HUES48 (cell line): Measurements from ENCODE around the gene NT5C.
"Not testable (repeated sequence)": the region's sequence is repeated elsewhere in the genome, so short reads cannot be mapped to it uniquely, and the experiment has no call there.

Experiments
- H3K27ac ChIP-seq: one replicate; pipeline ENCODE4 v1.7.0; 2013; ENCODE audit warnings: low read depth, low read length, inconsistent platforms
- H3K27me3 ChIP-seq: 2 replicates; pipeline ENCODE4 v1.6.1; 2013; ENCODE audit warnings: mild to moderate bottlenecking, low read length; ENCODE audit not compliant: control insufficient read depth, insufficient read depth
- H3K36me3 ChIP-seq: 2 replicates; pipeline ENCODE4 v1.6.1; 2013; ENCODE audit warnings: low read length; ENCODE audit not compliant: control insufficient read depth, insufficient read depth
- H3K4me1 ChIP-seq: 2 replicates; pipeline ENCODE4 v1.6.1; 2013; ENCODE audit warnings: mild to moderate bottlenecking, low read length; ENCODE audit not compliant: control insufficient read depth, insufficient read depth
- H3K4me3 ChIP-seq: 2 replicates; pipeline ENCODE4 v1.5.1; 2013; ENCODE audit warnings: mild to moderate bottlenecking, low read depth, low read length
- H3K9ac ChIP-seq: 2 replicates; pipeline ENCODE4 v1.6.1; 2013; ENCODE audit warnings: mild to moderate bottlenecking, low read depth, low read length, moderate library complexity
- H3K9me3 ChIP-seq: 2 replicates; pipeline ENCODE4 v1.6.1; 2013; ENCODE audit warnings: low read length; ENCODE audit not compliant: control insufficient read depth, insufficient read depth

NT5C gene

GRCh38 chr17:75142236-75142971 lies 10.9 kb upstream of the NT5C start:
- Histone ChIP-seq H3K9me3 (no peaks in the 10 kb centered on the region), H3K36me3 (peaks cover 92% of the 10 kb centered on the region), H3K4me3 (no peak overlapping the region), H3K27ac (no peak overlapping the region), H3K27me3 (no peaks in the 10 kb centered on the region), H3K4me1 (no peaks in the 10 kb centered on the region), H3K9ac (no peak overlapping the region)

- Histone ChIP-seq H3K36me3 (peaks cover 81% of the 10 kb centered on the region), H3K27ac (no peak overlapping the region)
These were observed 7.0 kb upstream of the NT5C start for GRCh38 chr17:75138519-75138918.

GRCh38 chr17:75137762-75138161 lies 6.2 kb upstream of the NT5C start:
- not testable (repeated sequence) for H3K4me3 ChIP-seq, H3K27ac ChIP-seq, H3K27me3 ChIP-seq, H3K4me1 ChIP-seq, H3K9ac ChIP-seq, H3K9me3 ChIP-seq
- H3K36me3 ChIP-seq: peaks cover 74% of the 10 kb centered on the region

More at GRCh38 chr17:75138519-75138918, 7.0 kb upstream of the NT5C start:
- Histone ChIP-seq H3K4me1 (no peaks in the 10 kb centered on the region), H3K4me3 (no peak overlapping the region), H3K9me3 (no peaks in the 10 kb centered on the region), H3K9ac (no peak overlapping the region), H3K27me3 (no peaks in the 10 kb centered on the region)

GRCh38 chr17:75135946-75136345 lies 4.4 kb upstream of the NT5C start:
- H3K9me3 ChIP-seq: no peaks in the 10 kb centered on the region
- H3K9ac ChIP-seq: no peak overlapping the region
- no peak overlapping the region for H3K27ac ChIP-seq
- H3K4me1 ChIP-seq: no peaks in the 10 kb centered on the region
- H3K4me3 ChIP-seq: no peak overlapping the region
- H3K36me3 ChIP-seq: peaks cover 58% of the 10 kb centered on the region
- H3K27me3 ChIP-seq: no peaks in the 10 kb centered on the region

GRCh38 chr17:75135452-75135851 lies 3.9 kb upstream of the NT5C start:
- Histone ChIP-seq H3K27me3 (no peaks in the 10 kb centered on the region), H3K4me1 (peaks cover 2% of the 10 kb centered on the region), H3K9me3 (no peaks in the 10 kb centered on the region), H3K9ac (no peak overlapping the region), H3K4me3 (no peak overlapping the region), H3K27ac (peak overlapping the region; percentile 21), H3K36me3 (peaks cover 53% of the 10 kb centered on the region)

GRCh38 chr17:75133607-75134347 lies 2.2 kb upstream of the NT5C start:
- not testable (repeated sequence) for H3K4me3 ChIP-seq, H3K9me3 ChIP-seq, H3K4me1 ChIP-seq, H3K9ac ChIP-seq, H3K27me3 ChIP-seq, H3K27ac ChIP-seq
- H3K36me3 ChIP-seq: peaks cover 53% of the 10 kb centered on the region

- H3K4me1 ChIP-seq: peaks cover 4% of the 10 kb centered on the region
- H3K36me3 ChIP-seq: peaks cover 45% of the 10 kb centered on the region
- no peaks in the 10 kb centered on the region for H3K27me3 ChIP-seq
These were observed 1.5 kb upstream of the NT5C start for GRCh38 chr17:75133001-75133400.

GRCh38 chr17:75132018-75133000 lies 767 bp upstream of the NT5C start:
- Histone ChIP-seq H3K36me3 (peaks cover 44% of the 10 kb centered on the region), H3K4me3 (peak overlapping the region; percentile 86), H3K9ac (peak overlapping the region; percentile 87), H3K27ac (peak overlapping the region; percentile 95)
- not testable (repeated sequence) for H3K9me3 ChIP-seq, H3K27me3 ChIP-seq, H3K4me1 ChIP-seq

More at GRCh38 chr17:75133001-75133400, 1.5 kb upstream of the NT5C start:
- peak overlapping the region; percentile 35 for H3K27ac ChIP-seq
- no peak overlapping the region for H3K9ac ChIP-seq
- H3K9me3 ChIP-seq: no peaks in the 10 kb centered on the region
- H3K4me3 ChIP-seq: no peak overlapping the region

- peak overlapping the region; percentile 87 for H3K9ac ChIP-seq
- no peaks in the 10 kb centered on the region for H3K27me3 ChIP-seq
- H3K27ac ChIP-seq: peak overlapping the region; percentile 95
- peaks cover 28% of the 10 kb centered on the region for H3K36me3 ChIP-seq
- no peaks in the 10 kb centered on the region for H3K9me3 ChIP-seq
- H3K4me1 ChIP-seq: peaks cover 4% of the 10 kb centered on the region
- peak overlapping the region; percentile 86 for H3K4me3 ChIP-seq
These were observed 787 bp downstream of the NT5C start for GRCh38 chr17:75130632-75131277.

GRCh38 chr17:75130059-75130631 lies 1.4 kb downstream of the NT5C start:
- peak overlapping the region; percentile 86 for H3K4me3 ChIP-seq
- H3K36me3 ChIP-seq: peaks cover 22% of the 10 kb centered on the region
- no peak overlapping the region for H3K9ac ChIP-seq
- H3K27ac ChIP-seq: peak overlapping the region; percentile 95
- H3K4me1 ChIP-seq: peaks cover 4% of the 10 kb centered on the region
- no peaks in the 10 kb centered on the region for H3K9me3 ChIP-seq
- H3K27me3 ChIP-seq: no peaks in the 10 kb centered on the region
